ENCODE results near the gene PTPN1.
"Not testable (repeated sequence)": the region's sequence is repeated elsewhere in the genome, so short reads cannot be mapped to it uniquely, and the experiment has no call there.

The PTPN1 gene

DNA sequence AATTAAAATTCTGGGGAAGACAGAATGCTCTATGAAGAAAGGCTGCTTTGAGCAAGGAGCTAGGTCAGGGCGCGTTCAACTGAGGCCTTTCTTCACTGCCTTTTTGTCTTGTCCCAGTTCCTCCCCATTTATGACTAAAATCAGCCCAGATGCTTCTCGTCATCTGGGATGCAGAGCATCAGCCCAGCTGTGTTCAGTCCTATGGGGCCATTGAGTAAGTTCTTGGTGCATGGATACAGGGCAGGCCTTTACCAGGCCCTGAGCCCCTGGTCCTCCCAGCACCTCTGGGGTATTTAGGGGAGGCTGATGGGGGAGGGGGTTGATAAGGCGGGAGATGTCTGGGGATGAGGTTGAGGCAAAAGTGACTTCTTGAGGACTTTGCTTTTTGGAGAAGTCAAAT, 55.7 kb downstream of the PTPN1 start:
- H3K4me3 ChIP-seq (ENCODE audit: low read depth, low read length), result no peak overlapping the region
- TF ChIP-seq, protein P1, sequence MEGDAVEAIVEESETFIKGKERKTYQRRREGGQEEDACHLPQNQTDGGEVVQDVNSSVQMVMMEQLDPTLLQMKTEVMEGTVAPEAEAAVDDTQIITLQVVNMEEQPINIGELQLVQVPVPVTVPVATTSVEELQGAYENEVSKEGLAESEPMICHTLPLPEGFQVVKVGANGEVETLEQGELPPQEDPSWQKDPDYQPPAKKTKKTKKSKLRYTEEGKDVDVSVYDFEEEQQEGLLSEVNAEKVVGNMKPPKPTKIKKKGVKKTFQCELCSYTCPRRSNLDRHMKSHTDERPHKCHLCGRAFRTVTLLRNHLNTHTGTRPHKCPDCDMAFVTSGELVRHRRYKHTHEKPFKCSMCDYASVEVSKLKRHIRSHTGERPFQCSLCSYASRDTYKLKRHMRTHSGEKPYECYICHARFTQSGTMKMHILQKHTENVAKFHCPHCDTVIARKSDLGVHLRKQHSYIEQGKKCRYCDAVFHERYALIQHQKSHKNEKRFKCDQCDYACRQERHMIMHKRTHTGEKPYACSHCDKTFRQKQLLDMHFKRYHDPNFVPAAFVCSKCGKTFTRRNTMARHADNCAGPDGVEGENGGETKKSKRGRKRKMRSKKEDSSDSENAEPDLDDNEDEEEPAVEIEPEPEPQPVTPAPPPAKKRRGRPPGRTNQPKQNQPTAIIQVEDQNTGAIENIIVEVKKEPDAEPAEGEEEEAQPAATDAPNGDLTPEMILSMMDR (IDR thresholded peaks at IDR 0.05; ENCODE audit: low read depth, low read length), result no peak

DNA sequence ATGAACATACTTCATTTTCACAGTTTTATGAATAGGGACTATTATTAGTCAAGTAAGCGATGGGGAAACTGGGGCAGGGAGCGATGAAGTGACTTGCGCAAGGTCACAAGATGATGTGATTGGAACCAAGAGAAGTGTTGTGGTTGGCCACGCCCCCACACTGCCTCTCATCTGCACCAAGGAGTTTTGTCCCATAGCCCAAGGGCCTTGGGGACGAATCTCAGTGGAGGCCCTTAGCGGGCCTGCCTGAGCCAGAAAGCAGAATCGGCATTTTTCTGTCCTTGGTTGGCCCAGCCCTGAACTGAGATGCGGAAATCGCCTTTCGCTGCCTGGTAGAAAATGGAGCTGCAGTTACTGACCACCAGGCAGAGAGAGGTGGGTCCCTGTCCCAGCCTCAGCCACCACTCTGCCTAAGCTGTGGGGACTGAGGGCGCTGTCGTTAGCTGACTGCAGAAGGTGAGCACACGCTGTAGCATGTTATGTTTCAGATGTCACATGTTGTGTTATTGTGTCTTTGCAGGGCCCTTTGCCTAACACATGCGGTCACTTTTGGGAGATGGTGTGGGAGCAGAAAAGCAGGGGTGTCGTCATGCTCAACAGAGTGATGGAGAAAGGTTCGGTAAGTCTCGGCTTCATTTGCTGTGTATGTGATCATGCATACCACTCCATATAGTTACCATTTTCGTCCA, 57.8 kb downstream of the PTPN1 start:
- TF ChIP-seq, protein P1 (IDR thresholded peaks at IDR 0.05; ENCODE audit: low read depth, low read length), result no peak
- H3K4me3 ChIP-seq (ENCODE audit: low read depth, low read length), result no peak overlapping the region

DNA sequence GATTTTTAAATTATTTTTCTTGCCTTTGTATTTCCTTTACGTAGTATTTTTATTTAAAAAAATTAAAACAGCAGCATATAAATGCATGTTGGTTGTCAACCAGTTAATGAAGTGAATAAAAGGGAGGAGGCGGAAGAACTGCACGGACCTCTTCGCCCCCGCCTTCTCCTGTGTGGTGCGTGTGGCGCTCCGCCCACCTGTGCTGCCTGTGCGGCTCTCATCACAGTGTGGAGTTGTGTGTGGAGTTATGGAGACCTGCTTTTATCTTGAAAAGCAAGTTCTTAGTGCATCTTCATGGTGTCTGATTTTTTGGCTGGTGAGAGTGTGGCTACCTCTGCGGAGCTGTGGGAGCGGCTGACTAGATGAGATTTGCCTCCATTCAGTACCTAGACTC, 58.4 kb downstream of the PTPN1 start:
- no peak overlapping the region for H3K4me3 ChIP-seq (ENCODE audit: low read depth, low read length)
- TF ChIP-seq, protein P1 (IDR thresholded peaks at IDR 0.05; ENCODE audit: low read depth, low read length), result no peak

DNA sequence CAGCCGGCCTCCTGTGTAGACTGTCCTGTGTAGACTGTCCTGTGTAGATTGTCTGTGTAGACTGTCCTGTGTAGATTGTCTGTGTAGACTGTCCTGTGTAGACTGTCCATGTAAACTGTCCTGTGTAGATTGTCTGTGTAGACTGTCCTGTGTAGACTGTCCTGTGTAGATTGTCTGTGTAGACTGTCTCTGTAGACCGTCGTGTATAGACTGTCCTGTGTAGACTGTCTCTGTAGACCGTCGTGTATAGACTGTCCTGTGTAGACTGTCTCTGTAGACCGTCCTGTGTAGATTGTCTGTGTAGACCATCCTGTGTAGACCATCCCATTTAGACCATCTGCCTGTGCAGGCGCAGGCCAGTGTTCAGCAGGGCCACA, 59.3 kb downstream of the PTPN1 start:
- H3K4me3 ChIP-seq (ENCODE audit: low read depth, low read length), result not testable (repeated sequence)

DNA sequence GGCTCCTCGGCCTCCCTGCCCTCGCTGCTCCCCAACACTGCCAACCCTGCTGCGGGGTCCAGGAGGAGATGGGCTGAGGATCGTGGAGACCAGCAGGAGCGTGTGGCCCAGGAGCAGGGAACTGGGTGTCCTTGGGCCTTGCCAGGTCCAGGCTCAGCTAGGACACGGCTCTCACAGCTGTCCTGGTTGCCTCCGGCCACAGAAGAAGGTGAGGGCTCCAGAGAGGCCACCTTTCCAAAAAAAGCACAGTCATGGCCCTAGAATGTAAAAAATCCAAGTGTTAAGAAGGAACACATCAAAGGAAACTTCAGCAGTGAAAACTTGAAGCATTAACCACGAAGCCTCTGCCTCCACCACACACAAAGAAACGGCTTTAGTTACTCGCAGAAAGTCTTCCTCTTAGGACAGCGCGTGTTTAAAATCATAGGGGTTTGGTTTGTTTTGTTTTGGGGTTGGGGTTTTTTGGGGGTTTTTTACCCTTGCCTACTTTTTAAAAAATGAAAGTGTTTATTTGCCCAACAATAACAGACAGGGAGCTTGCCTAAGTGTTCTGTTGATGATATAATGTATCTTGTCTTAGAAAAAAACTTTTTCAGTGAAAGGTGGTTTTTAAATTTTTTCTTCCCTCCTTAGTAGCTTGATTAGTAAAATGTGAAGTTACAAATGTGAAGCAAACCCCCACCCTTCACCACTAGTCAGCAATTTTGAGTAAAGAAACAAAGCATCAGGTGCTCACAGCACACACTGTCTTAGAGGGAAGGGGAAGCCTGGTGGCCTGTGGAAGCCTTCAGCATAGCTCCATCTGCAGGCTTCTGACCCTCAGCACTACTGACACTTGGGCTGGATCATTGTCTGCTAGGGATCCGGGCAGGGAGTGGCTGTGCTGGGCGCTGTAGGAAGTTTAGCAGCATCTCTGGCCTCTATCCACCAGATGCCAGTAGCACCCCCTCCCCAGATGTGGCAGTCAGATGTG, 60.0 kb downstream of the PTPN1 start:
- H3K4me3 ChIP-seq (ENCODE audit: low read depth, low read length), result no peak overlapping the region
- TF ChIP-seq, protein P1 (IDR thresholded peaks at IDR 0.05; ENCODE audit: low read depth, low read length), result peak; percentile 54

DNA sequence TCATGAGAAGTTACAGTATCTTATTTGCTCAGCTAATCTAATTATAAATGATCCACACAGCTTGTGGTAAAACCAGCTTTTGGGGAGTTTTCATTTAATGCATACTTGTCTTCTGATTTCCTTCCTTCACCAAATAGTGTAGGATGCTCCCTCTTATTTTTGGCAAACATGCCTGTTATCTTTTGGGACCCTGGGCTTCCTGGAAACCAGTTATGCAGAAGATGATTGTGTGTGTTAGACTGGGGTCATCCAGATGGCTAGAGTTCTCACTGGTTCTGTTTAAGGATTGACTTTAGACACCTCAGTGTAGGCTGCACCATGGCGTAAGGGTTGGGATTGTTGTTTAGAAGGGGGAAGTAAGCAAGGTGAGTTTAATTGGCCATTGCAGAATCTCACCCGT, 61.3 kb downstream of the PTPN1 start:
- TF ChIP-seq, protein P1 (IDR thresholded peaks at IDR 0.05; ENCODE audit: low read depth, low read length), result no peak
- no peak overlapping the region for H3K4me3 ChIP-seq (ENCODE audit: low read depth, low read length)

DNA sequence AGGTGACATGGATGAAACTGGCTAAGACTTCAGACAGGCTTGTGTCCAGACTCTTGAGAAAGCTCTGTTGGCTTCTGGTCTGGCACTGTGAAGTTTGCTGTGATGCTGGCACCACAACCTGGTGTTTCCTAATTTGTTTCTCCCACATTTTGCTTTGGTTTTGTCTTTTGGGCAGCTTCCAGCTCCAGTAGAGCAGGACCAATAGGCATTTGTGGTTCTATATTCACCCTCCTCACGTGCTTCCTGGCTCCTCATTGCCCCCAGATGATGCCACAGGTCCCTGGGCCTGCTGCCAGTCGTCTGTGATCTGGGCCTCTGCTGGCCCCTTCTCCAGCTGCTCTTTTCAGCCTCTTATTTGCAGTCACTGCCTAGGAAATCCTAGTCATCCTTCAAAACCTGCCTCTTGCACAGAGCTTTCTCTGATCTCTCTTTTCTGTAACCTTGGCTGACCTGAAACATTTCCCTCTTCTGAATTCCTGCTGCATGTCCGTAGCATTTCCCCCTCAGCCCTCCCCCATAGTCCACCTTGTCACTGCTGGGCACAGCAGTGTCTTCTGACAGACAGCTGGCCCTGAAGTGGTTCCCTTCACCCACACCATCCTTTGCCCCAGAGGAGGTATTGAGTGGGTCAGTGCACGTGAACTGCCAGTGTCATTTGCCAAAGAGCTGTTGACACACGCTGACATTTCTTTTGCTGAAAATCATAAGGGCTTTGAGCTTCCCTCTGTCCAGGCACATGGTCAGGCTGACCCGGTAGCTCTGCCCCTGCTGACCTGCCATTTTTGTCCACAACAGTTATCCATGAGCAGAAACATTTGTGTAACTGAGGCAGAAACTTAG, 63.0 kb downstream of the PTPN1 start:
- no peak overlapping the region for H3K4me3 ChIP-seq (ENCODE audit: low read depth, low read length)
- TF ChIP-seq, protein P1 (IDR thresholded peaks at IDR 0.05; ENCODE audit: low read depth, low read length), result no peak
